Ovary (tissue), 3 donors: Measurements from ENCODE around the gene NFYB.

ENCODE experiments used
- CTCF ChIP-seq, 3 donors: fragments of 450-650 bp in 2 of 3; fragments of 200-600 bp in 1 of 3; IDR thresholded peaks; one replicate each; pipeline versions ENCODE4 v1.5.1 to v1.8.0; 2016 to 2022; ENCODE audit warnings: antibody characterized with exemption in 3 of 3, mild to moderate bottlenecking in 1 of 3
- EP300 ChIP-seq: sonication (generic); formaldehyde crosslinking; IDR thresholded peaks from one replicate; pipeline ENCODE4 v1.6.1; 2017; ENCODE audit warnings: antibody characterized with exemption
- POLR2A ChIP-seq: fragments of 450-650 bp; IDR thresholded peaks from one replicate; pipeline ENCODE4 v1.6.1; 2017; ENCODE audit warnings: antibody characterized with exemption, mild to moderate bottlenecking, moderate library complexity
- donor health status: DM: no; HTN: no; CAD: no.

- TF ChIP-seq POLR2A (no peak), CTCF (IDR thresholded peaks at IDR 0.05) (no peak), EP300 (no peak)
Observed at GRCh38 chr12:104136577-104136976, 1.4 kb downstream of the NFYB start.
